GM21786 (cell line): Measurements from ENCODE around the gene ACAN.

Experiments used
- ATAC-seq: cut with Tn5 transposase; IDR thresholded peaks from one replicate; pipeline ENCODE4 v1.9.1; 2021; ENCODE audit not compliant: unreplicated experiment

Gene ACAN

GRCh38 chr15:88900982-88901418 is 97.8 kb downstream of the ACAN start:
- ATAC-seq = no peak

- no peak for ATAC-seq
These were observed 98.4 kb downstream of the ACAN start for GRCh38 chr15:88901508-88902220.

- ATAC-seq = no peak
These were observed 99.1 kb downstream of the ACAN start for GRCh38 chr15:88902221-88902835.

GRCh38 chr15:88902846-88903245 is 99.6 kb downstream of the ACAN start:
- no peak for ATAC-seq

- no peak for ATAC-seq
These were observed 101.0 kb downstream of the ACAN start for GRCh38 chr15:88904257-88904623.

GRCh38 chr15:88904624-88905327 is 101.5 kb downstream of the ACAN start:
- peak; percentile 81 for ATAC-seq

- no peak for ATAC-seq
These were observed 102.3 kb downstream of the ACAN start for GRCh38 chr15:88905576-88905975.

- ATAC-seq = no peak
These were observed 102.9 kb downstream of the ACAN start for GRCh38 chr15:88906130-88906529.

- no peak for ATAC-seq
These were observed 103.3 kb downstream of the ACAN start for GRCh38 chr15:88906551-88906950.

GRCh38 chr15:88907111-88907510 is 103.9 kb downstream of the ACAN start:
- ATAC-seq = no peak

- ATAC-seq = no peak
These were observed 104.9 kb downstream of the ACAN start for GRCh38 chr15:88908123-88908522.

- no peak for ATAC-seq
These were observed 105.7 kb downstream of the ACAN start for GRCh38 chr15:88908697-88909621.

GRCh38 chr15:88909956-88910831 is 107.0 kb downstream of the ACAN start:
- no peak for ATAC-seq

GRCh38 chr15:88911766-88912118 is 108.5 kb downstream of the ACAN start:
- no peak for ATAC-seq

- no peak for ATAC-seq
These were observed 109.3 kb downstream of the ACAN start for GRCh38 chr15:88912500-88912921.

GRCh38 chr15:88913017-88913849 is 110.0 kb downstream of the ACAN start, which contains the start of gene MFGE8:
Gene MFGE8 (minus strand): TSS chr15:88913379. CDS start chr15:88913319, 60 bp downstream.
- ATAC-seq = peak; percentile 70

GRCh38 chr15:88913850-88914169 is 110.6 kb downstream of the ACAN start:
- ATAC-seq = no peak

- no peak for ATAC-seq
These were observed 112.1 kb downstream of the ACAN start for GRCh38 chr15:88915354-88915753.

- ATAC-seq = no peak
These were observed 114.5 kb downstream of the ACAN start for GRCh38 chr15:88917760-88918159.
